HG03097 (cell line): ENCODE results near the gene OPN3.

Source experiments
- ATAC-seq: cut with Tn5 transposase; IDR thresholded peaks from one replicate; pipeline ENCODE4 v1.9.1; 2021; ENCODE audit not compliant: unreplicated experiment, low FRiP score

The OPN3 gene

DNA sequence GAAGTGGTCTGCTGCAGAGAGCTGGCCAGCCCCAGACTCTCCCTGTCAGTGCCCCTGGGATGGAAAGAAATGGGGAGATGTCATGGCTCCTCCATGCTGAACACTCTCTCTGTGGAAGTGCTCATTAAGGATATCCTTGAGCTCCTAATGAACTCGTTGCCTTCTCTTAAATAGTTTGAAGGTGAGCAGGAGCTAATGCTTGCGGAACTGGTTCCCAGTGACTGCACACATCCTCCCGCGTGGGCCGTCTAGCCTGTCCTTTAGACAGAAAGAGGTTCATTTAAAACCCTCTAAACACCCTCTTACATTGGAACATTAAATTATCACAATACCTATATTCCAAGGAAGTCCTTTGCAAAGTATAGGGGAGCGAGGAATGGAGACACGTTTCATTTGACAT is 6.0 kb upstream of the OPN3 start:
- ATAC-seq: no peak

DNA sequence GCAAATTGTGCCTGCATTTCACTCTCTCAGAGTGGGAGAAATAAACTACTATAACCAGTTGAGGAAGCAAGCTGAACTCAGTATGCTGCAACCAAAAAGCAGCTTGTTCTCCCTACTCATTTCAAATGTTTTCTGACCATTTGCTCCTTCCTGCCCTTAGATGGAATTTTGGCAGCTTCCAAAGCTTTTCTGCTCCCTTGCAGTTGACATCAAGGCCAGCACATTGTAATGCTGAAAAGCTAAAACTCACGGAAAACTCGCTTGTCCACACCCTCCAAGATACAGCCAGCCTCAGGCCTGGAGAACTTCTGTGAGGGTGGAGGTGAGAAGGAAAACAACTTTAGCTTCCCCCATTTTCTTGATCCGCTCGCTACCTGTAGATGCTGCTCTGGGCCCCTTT is 5.0 kb upstream of the OPN3 start:
- ATAC-seq: no peak

GRCh38 chr1:241644259-241644658 is 4.1 kb upstream of the OPN3 start:
- no peak for ATAC-seq

GRCh38 chr1:241642593-241642944 is 2.4 kb upstream of the OPN3 start:
- no peak for ATAC-seq

- no peak for ATAC-seq
Observed at GRCh38 chr1:241641773-241642592, 1.8 kb upstream of the OPN3 start.

- ATAC-seq: no peak
Observed at GRCh38 chr1:241640867-241641622, 876 bp upstream of the OPN3 start.

DNA sequence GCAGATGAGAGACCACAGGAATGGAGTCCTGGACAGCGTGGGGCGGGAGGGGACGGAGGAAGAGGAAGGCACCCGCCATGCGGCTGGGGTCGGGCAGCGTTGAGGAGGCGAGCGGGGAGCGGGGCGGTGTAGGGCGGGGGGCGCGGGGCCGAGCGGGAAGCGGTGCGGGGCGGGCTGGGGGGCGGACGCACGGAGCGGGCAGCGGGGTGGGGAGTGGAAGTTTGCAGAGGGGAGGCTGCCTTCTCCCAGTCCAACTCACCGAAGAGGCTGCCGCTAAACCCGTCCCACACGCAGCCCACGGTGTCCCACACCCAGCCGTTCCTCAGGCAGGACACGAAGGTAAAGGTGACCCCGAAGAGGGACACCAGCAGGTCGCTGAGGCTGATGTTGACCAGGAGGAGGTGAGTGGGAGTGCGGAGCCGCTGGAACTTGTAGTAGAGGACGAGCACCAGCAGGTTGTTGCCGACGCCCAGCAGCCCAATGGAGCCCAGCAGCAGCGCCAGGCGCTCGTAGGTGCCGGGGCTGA is 483 bp downstream of the OPN3 start:
- peak; percentile 46 for ATAC-seq

DNA sequence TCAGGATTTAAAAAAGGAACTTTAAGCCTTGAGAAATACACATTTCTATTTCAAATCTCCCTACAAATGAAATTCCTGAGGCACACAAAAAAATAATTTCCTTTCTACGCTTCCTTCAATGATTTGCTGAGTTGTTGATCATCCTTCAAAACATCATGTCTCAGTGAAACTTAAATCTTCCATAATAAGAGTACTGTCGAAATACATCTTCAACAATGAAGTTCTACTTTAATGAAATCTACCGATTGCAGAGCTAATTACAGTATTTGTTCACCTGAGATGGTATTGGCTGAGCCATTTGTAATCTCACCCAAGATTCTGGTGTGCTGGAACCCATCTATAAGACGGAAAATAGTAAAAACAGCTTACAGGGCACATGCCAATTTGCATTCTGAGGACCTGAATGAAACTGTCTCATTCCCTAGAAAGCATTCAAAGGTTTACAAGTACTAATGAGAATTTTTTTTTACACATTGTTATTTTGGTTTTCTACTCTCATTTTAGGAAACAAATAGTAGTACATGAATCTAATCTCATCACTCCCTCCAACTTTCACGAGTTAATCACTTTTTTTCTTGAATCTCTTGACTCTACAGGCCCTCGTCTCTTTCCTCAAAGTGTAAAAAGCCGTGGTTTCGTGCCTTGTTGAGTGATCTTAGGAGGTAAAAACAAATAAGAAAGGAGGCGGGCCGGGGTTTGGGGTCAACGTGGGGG is 1.1 kb downstream of the OPN3 start:
- ATAC-seq: no peak

GRCh38 chr1:241638099-241638682 is 2.0 kb downstream of the OPN3 start:
- ATAC-seq: no peak

- ATAC-seq: no peak
Observed at GRCh38 chr1:241637604-241638003, 2.6 kb downstream of the OPN3 start.

DNA sequence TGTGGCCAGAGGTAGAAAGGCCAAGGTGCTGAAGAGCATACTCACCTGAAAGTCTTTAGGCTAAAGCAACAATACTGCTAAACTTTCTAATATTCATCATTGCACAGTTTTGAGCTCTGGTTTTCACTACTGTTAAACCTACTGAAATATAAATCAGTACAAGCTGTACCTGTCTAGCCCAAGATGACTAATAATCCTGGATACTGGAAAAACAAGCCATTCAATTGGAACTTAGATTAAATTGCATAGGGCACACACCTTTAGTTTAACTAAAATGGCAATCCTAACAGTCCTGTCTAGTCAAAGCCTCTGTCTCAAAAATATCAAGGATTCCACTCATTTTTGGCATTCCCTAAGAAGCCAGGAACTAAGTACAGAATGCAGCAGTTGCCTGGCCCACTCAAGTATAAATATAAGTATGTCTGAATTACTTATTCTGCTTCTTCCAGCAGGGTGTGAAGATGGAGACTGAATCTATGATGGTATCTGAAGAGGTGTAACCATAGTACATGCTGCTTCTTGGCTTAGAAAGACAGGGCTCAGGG is 3.1 kb downstream of the OPN3 start:
- ATAC-seq: no peak

DNA sequence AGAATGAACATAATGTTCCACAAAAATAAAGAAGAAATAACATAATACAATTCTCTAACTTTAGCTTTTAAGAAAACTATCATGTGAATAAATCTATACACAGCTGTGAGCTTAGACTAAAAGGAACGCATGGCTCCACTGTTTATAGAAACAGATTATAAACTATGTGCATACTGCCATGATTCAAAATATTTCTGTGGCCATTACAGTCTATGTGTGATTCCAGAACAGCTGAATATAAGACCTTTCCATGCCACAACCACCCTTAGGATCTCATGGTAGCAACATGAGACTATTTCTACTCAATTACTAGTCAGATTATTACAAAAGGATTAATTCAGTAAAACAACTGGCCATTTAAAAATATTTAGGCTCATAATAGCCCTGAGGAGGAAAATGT is 3.9 kb downstream of the OPN3 start:
- no peak for ATAC-seq

DNA sequence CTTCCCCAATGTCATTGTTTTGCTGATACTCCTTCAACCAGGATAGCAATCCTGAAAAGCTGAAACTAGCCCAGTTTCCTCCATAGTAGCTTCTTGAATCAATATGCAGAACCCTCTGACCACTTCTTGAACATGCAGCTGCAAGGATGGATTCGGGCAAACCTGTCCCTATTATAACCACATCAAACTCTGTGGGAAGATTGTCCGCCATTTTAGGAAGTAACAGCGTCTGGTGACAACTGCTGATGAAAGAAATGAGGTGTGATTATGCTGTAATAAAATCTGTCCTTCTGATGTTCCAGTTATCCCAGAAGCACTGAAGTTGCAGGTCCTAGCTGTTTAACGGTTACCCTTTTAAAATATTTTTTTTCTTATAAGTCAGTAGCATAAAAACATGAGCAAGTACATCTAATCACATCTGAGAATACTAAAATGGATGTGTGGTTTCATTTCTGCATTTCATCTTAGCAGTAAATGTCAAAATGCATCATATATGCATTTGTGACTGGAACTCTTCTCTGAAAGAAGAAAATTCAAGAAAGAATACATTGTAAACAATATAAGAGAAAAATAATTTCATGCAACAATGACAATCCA is 4.5 kb downstream of the OPN3 start:
- ATAC-seq: no peak

- no peak for ATAC-seq
Observed at GRCh38 chr1:241632987-241633386, 7.2 kb downstream of the OPN3 start.

- ATAC-seq: no peak
Observed at GRCh38 chr1:241631674-241632073, 8.5 kb downstream of the OPN3 start.

DNA sequence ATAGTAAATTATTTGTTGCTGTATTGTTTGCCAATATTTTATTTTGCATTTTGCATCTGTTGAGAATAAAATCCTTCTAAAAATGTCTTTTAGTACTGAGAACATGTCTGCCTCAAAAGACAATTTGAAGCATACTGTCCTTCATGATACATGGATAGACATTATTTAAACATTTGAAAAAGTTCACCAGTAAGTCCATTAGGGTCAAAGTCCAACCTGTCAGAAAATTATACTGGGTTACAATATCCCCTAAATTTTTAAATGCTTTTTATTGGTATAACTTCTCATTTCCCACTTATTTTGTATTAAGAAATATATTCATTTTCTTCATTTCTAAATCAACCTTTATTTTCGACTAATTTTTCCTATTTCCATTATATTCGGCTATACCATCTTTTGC is 9.3 kb downstream of the OPN3 start:
- no peak for ATAC-seq

DNA sequence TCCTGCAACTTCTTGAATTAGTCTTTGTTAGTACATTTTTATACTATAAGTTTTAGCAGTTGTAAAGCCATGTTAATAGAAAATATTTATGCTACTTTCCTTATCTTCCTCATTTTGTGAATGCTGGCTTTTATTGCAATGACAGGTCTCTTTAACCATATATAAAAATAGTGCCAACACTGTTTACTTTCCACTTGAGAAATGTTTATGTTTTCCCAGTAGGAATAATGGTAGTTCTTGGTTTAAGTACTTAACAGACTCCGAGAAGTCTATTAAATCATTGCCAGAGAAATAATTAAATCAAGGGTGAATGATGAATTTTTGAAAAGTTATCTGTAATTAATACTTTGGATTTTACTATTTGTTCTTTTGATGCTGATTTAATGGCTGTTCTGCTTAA is 9.7 kb downstream of the OPN3 start:
- no peak for ATAC-seq

DNA sequence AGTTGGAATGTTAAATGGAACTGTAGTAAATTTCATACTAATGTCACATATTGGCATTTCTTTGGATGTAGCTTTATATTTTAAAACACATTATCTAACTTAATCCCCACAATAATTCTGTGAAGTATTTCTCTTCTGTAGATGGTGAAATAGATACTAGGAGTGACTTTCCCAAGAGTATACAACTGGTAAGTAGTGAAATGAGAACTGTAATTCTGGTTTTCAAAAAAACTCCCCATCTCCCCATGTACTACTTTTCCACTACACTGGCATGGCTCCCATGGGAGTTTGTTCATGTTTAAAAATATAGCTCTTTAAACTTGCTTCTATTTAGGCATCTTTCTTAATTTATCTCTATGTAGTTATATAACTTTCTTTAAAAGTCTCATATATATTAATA is 10.2 kb downstream of the OPN3 start:
- no peak for ATAC-seq

- peak; percentile 65 for ATAC-seq
Observed at GRCh38 chr1:241627453-241628259, 12.5 kb downstream of the OPN3 start.
